ENCODE results near the gene RGL1. TPM values are rescaled to one million over a fixed set of nuclear protein-coding genes. Genes with fewer than 3 reads are reported as not detected.

RGL1 gene
- total and polyA plus RNA-seq, 9 of the 15 experiments (the other 6 are each of a cell fraction or from before 2014, with no cell fraction given) = under 0.01 to 0.07 (median 0.04) TPM

DNA sequence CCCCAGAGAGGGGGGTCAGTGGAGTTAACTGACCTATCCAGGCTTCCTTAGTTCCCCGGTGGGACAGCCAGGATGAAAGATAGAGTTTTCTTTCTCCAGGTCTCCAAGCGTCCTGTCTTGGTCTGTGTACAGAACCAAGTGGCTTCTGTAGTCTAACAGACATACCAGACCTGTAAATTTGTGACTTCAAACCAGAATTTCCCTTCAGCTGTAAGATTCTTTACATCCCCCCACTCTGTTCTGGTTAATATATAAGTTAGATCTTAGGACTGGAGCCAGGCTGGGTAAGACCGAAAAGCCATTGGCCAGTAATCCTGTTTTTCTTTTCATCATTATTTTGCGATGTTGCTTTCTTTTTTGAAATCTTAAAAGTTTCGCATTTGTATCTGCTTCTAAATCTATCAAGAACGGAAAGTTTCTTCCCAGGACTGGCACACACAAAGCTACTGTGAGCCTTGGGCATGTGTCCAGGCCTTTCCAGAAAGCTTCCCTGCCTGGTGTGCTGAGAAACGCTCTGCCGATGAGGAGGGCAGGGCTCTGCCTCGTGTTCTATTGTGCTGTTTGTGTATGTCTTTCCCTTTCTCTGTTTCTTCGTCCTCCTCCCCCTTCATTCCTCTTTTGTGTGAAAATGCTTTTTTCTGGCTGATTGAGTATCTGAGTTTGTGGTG is 72.3 kb downstream of the RGL1 start (continued):
- TF ChIP-seq RFX1 (IDR thresholded peaks at IDR 0.05) = no peak

DNA sequence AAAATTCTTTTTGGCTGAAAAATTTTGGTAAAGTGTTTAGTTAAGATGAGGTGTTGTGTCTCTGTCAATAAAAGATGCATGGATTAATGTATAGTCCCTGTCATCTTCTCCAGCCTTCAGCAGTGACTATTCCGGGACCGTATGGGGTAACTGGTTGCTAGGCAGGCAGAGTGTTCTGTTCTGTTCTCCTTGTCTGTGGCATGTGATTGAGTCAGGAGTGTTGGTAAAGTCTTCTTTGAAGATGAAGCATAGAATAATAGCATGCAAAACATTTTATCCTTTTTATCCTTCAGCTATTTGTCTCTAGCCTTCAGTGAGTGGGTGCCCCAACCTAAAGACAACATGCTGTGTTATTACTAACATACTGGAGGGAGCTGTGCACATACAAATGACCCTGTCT is 74.6 kb downstream of the RGL1 start:
- H3K4me1 ChIP-seq (replicated peaks in 1 of 2; ENCODE audit: control insufficient read depth in 2 of 2, insufficient read depth in 2 of 2, low read length in 2 of 2) = no peaks in the 10 kb centered on the region
- CTCF ChIA-PET (ENCODE audit: low intra/inter-chr PET ratio) = no interaction called here
- no peak overlapping the region for H2AFZ ChIP-seq (ENCODE audit: low read depth, low read length)
- H3K9me1 ChIP-seq (ENCODE audit: control insufficient read depth, insufficient read depth, low read length) = no peaks in the 10 kb centered on the region
- no TSS peak for BruUV-seq (replicated peaks)
- H3K79me2 ChIP-seq (ENCODE audit: control insufficient read depth, insufficient read depth, low read length) = no peaks in the 10 kb centered on the region
- DNase-seq (ENCODE audit: extremely low read depth in 1 of 4, low spot score in 3 of 4) (no peak), FAIRE-seq (no peak), ATAC-seq (no peak)
- TF ChIP-seq ZNF398 (CRISPR knock-in tag; IDR thresholded peaks at IDR 0.05) (no peak), BACH1 (tag; IDR thresholded peaks at IDR 0.05) (no peak), ZBTB1 (CRISPR knock-in tag; IDR thresholded peaks at IDR 0.05; ENCODE audit: borderline replicate concordance, low read depth) (no peak), NR0B1 (IDR thresholded peaks at IDR 0.05; ENCODE audit: partially characterized antibody) (no peak), THRAP3 (IDR thresholded peaks at IDR 0.05; ENCODE audit: borderline replicate concordance) (no peak)
- no peaks in the 10 kb centered on the region for H3K9me3 ChIP-seq (replicated peaks; ENCODE audit: control insufficient read depth, insufficient read depth, low read depth, low read length)
- intact Hi-C loops (cut with micrococcal nuclease) (no loop called here), in situ Hi-C loops (cut with MboI) (no loop called here)
- no peak overlapping the region for H3K27ac ChIP-seq (ENCODE audit: extremely low read depth, low read depth, low read length)
- WGBS (ENCODE audit: insufficient coverage, low coverage, missing lambda C conversion rate) = 2% methylated on average over 2 of the region's 2 CpGs
- no peak overlapping the region for H3K4me3 ChIP-seq
- H3K9ac ChIP-seq (ENCODE audit: insufficient read depth in 1 of 2, low read depth in 2 of 2, low read length in 2 of 2) = no peak overlapping the region
- H3K27me3 ChIP-seq (ENCODE audit: control insufficient read depth in 2 of 2, insufficient read depth in 2 of 2, low read length in 2 of 2) = peaks cover 12 to 20% of the 10 kb centered on the region in 2 experiments; a peak in 4 of 5 replicates
- no peaks in the 10 kb centered on the region for H4K20me1 ChIP-seq (replicated peaks; ENCODE audit: control insufficient read depth, insufficient read depth, low read length)
- no peak overlapping the region for H3K4me2 ChIP-seq (ENCODE audit: insufficient read depth, low read length)
- POLR2A ChIA-PET = no interaction called here
- no peaks in the 10 kb centered on the region for H3K36me3 ChIP-seq (ENCODE audit: control insufficient read depth, insufficient read depth, low read length)

Measured in K562 (cell line).